Measurements from ENCODE around the gene HYAL2.

HYAL2 gene

GRCh38 chr3:50319181-50319893 is 3.2 kb downstream of the HYAL2 start:
- H3K27ac ChIP-seq, result peak overlapping the region in 12 of 21 experiments; percentile 1 to 98 (median 84)
- H3K4me3 ChIP-seq, result peak overlapping the region in 1 of 7 experiments; percentile 1

GRCh38 chr3:50318615-50319014 is 3.9 kb downstream of the HYAL2 start:
- H3K27ac ChIP-seq, result peak overlapping the region in 15 of 21 experiments; percentile 1 to 98 (median 83)
- no peak overlapping the region for H3K4me3 ChIP-seq

GRCh38 chr3:50318163-50318562 is 4.4 kb downstream of the HYAL2 start:
- Histone ChIP-seq H3K4me3 (no peak overlapping the region), H3K27ac (peak overlapping the region in 20 of 21 experiments; percentile 21 to 98 (median 84))

GRCh38 chr3:50317300-50317699 is 5.2 kb downstream of the HYAL2 start:
- Histone ChIP-seq H3K4me3 (no peak overlapping the region), H3K27ac (peak overlapping the region in 20 of 21 experiments; percentile 70 to 98 (median 84))

- H3K27ac ChIP-seq, result peak overlapping the region in 20 of 21 experiments; percentile 70 to 98 (median 84)
- H3K4me3 ChIP-seq, result no peak overlapping the region
These were observed 5.8 kb downstream of the HYAL2 start for GRCh38 chr3:50316657-50317242.

GRCh38 chr3:50314816-50315215 is 7.7 kb downstream of the HYAL2 start:
- Histone ChIP-seq H3K4me3 (no peak overlapping the region), H3K27ac (peak overlapping the region in 6 of 21 experiments; percentile 8 to 91 (median 38))

- Histone ChIP-seq H3K27ac (peak overlapping the region in 5 of 21 experiments; percentile 8 to 91 (median 36)), H3K4me3 (no peak overlapping the region)
These were observed 8.2 kb downstream of the HYAL2 start for GRCh38 chr3:50314342-50314741.

GRCh38 chr3:50312041-50312440 is 10.5 kb downstream of the HYAL2 start:
- Histone ChIP-seq H3K4me3 (peak overlapping the region in 6 of 7 experiments; percentile 4 to 42 (median 21)), H3K27ac (peak overlapping the region in 14 of 21 experiments; percentile 22 to 86 (median 64))

GRCh38 chr3:50304601-50305000 is 17.9 kb downstream of the HYAL2 start:
- no peak overlapping the region for H3K27ac ChIP-seq
- H3K4me3 ChIP-seq, result no peak overlapping the region

- H3K4me3 ChIP-seq, result no peak within 1 kb of the TSS
- peak within 1 kb of the TSS in 11 of 21 experiments; percentile 14 to 87 (median 64) for H3K27ac ChIP-seq
These were observed 19.3 kb downstream of the HYAL2 start, which contains the start of gene HYAL1 for GRCh38 chr3:50303013-50303815. TSS of gene HYAL1 (minus strand) at chr3:50303574. CDS start at chr3:50302956, 618 bp downstream.

- Histone ChIP-seq H3K27ac (peak overlapping the region in 9 of 21 experiments; percentile 14 to 87 (median 75)), H3K4me3 (no peak overlapping the region)
These were observed 20.2 kb downstream of the HYAL2 start for GRCh38 chr3:50302095-50303012.

- H3K4me3 ChIP-seq, result no peak overlapping the region
- peak overlapping the region in 20 of 21 experiments; percentile 68 to 95 (median 86) for H3K27ac ChIP-seq
These were observed 21.8 kb downstream of the HYAL2 start for GRCh38 chr3:50300681-50301254.

- Histone ChIP-seq H3K27ac (peak overlapping the region; percentile 54 to 95 (median 86)), H3K4me3 (peak overlapping the region; percentile 21 to 69 (median 64))
These were observed 22.4 kb downstream of the HYAL2 start for GRCh38 chr3:50299929-50300680.

- peak overlapping the region; percentile 21 to 69 (median 64) for H3K4me3 ChIP-seq
- peak overlapping the region; percentile 54 to 95 (median 86) for H3K27ac ChIP-seq
These were observed 23.0 kb downstream of the HYAL2 start for GRCh38 chr3:50299638-50299928.

GRCh38 chr3:50298836-50299637 is 23.5 kb downstream of the HYAL2 start, which contains the start of the genes HYAL3 and NAA80:
TSS of gene HYAL3 (minus strand) at chr3:50299405. CDS start at chr3:50295602, 3,803 bp downstream.
TSS of gene NAA80 (minus strand) at chr3:50299405. CDS start at chr3:50297463, 1,942 bp downstream.
- peak within 1 kb of the TSS; percentile 44 to 69 (median 65) for H3K4me3 ChIP-seq
- H3K27ac ChIP-seq, result peak within 1 kb of the TSS; percentile 54 to 95 (median 89)

GRCh38 chr3:50297896-50298725 is 24.4 kb downstream of the HYAL2 start:
- peak overlapping the region; percentile 44 to 69 (median 65) for H3K4me3 ChIP-seq
- peak overlapping the region in 20 of 21 experiments; percentile 78 to 95 (median 88) for H3K27ac ChIP-seq
